HepG2 (cell line): ENCODE data around the gene OLFM2. TPM values are rescaled to one million over a fixed set of nuclear protein-coding genes. Genes with fewer than 3 reads are reported as not detected.

ENCODE experiments used
- ELF4 ChIP-seq: sonication (generic); formaldehyde crosslinking; IDR thresholded peaks from 2 replicates; pipeline ENCODE4 v1.5.0; 2020; ENCODE audit warnings: missing genetic modification reagents, mild to moderate bottlenecking, moderate library complexity, borderline replicate concordance
- EP300 ChIP-seq, 3 experiments: sonication (generic) in 1 of 3; formaldehyde crosslinking in 1 of 3; IDR thresholded peaks; 2 replicates each; pipeline versions ENCODE4 v1.5.1 to v1.6.1; 2011 to 2020; ENCODE audit warnings: low read depth in 2 of 3, low read length in 2 of 3, borderline replicate concordance in 1 of 3, improper control_type of control experiment in 1 of 3, mild to moderate bottlenecking in 1 of 3, missing genetic modification reagents in 1 of 3, moderate library complexity in 1 of 3
- FIP1L1 ChIP-seq: fragments of 200-400 bp; formaldehyde crosslinking; IDR thresholded peaks from 2 replicates; pipeline ENCODE4 v1.6.1; 2018; ENCODE audit warnings: low read depth, mild to moderate bottlenecking, low read length, moderate library complexity, borderline replicate concordance; ENCODE audit not compliant: insufficient read depth
- GFI1 ChIP-seq: sonication (generic); formaldehyde crosslinking; IDR thresholded peaks from 2 replicates; pipeline ENCODE4 v1.5.0; 2020; ENCODE audit warnings: missing genetic modification reagents, mild to moderate bottlenecking, borderline replicate concordance
- ISX ChIP-seq: sonication (generic); formaldehyde crosslinking; conservative IDR thresholded peaks from 2 replicates; pipeline ENCODE4 v1.5.0; 2020; ENCODE audit warnings: missing genetic modification reagents
- KDM2A ChIP-seq: sonication (generic); formaldehyde crosslinking; IDR thresholded peaks from 2 replicates; pipeline ENCODE4 v1.4.0; 2020; ENCODE audit warnings: low read depth, missing genetic modification reagents, borderline replicate concordance
- LBX2 ChIP-seq: sonication (generic); formaldehyde crosslinking; IDR thresholded peaks from 2 replicates; pipeline ENCODE4 v1.5.0; 2020; ENCODE audit warnings: missing genetic modification reagents, mild to moderate bottlenecking, borderline replicate concordance
- NPAS2 ChIP-seq: sonication (generic); formaldehyde crosslinking; IDR thresholded peaks from 2 replicates; pipeline ENCODE4 v1.8.0; 2022; ENCODE audit warnings: mild to moderate bottlenecking, missing genetic modification reagents, borderline replicate concordance
- TMF1 ChIP-seq: sonication (generic); formaldehyde crosslinking; IDR thresholded peaks from 2 replicates; pipeline ENCODE4 v1.8.1; 2022; ENCODE audit warnings: low read depth, missing genetic modification reagents
- TP53 ChIP-seq: sonication (generic); formaldehyde crosslinking; conservative IDR thresholded peaks from 2 replicates; pipeline ENCODE4 v1.4.0; 2020; ENCODE audit warnings: missing genetic modification reagents
- ZBTB1 ChIP-seq: sonication (generic); formaldehyde crosslinking; IDR thresholded peaks from 2 replicates; pipeline ENCODE4 v1.4.0; 2020; ENCODE audit warnings: missing genetic modification reagents, borderline replicate concordance
- ZFP41 ChIP-seq: sonication (generic); formaldehyde crosslinking; IDR thresholded peaks from 2 replicates; pipeline ENCODE4 v1.4.0; 2020; ENCODE audit warnings: mild to moderate bottlenecking, missing genetic modification reagents, borderline replicate concordance
- ZHX1 ChIP-seq: sonication (generic); formaldehyde crosslinking; IDR thresholded peaks from 2 replicates; pipeline ENCODE4 v1.8.1; 2022; ENCODE audit warnings: low read depth, mild to moderate bottlenecking, missing genetic modification reagents
- ZNF503 ChIP-seq: sonication (generic); formaldehyde crosslinking; IDR thresholded peaks from 2 replicates; pipeline ENCODE4 v1.4.0; 2020; ENCODE audit warnings: missing genetic modification reagents
- ZNF616 ChIP-seq: sonication (generic); formaldehyde crosslinking; IDR thresholded peaks from 2 replicates; pipeline ENCODE4 v1.5.0; 2020; ENCODE audit warnings: low read depth, mild to moderate bottlenecking, missing genetic modification reagents
- polyA plus RNA-seq, 8 experiments: library from polyadenylated mRNA; depleted of rRNA in 3 of 8; stranded (reverse) in 7 of 8; unstranded in 1 of 8; fragments of >200 nt; fragmentation: Illumina TruSeq in 4 of 8; extraction: Trizol in 4 of 8; gene quantifications; 2 replicates each; pipeline versions ENCODE4 v1.2.1 to v1.2.3, GENCODE V29; 2011 to 2016; ENCODE audit warnings: low read depth in 4 of 8, missing spikeins in 1 of 8, mixed read lengths in 1 of 8; ENCODE audit not compliant: insufficient read depth in 1 of 8
- total RNA-seq, 5 experiments: library from RNA; depleted of rRNA; stranded (reverse); fragments of >200 nt; fragmentation: Illumina TruSeq; extraction: Trizol; gene quantifications; 2 replicates each; pipeline ENCODE4 v1.2.3, GENCODE V29; 2016; ENCODE audit warnings: low read depth in 1 of 5
- TF ChIP-seq, protein P1 (sequence below): IDR thresholded peaks from 2 replicates; pipeline ENCODE4 v1.6.1; 2016; ENCODE audit warnings: mild to moderate bottlenecking
- TF ChIP-seq, protein P2 (sequence below): sonication (generic); formaldehyde crosslinking; IDR thresholded peaks from 2 replicates; pipeline ENCODE4 v1.4.0; 2020; ENCODE audit warnings: missing genetic modification reagents
- TF ChIP-seq, protein P3 (sequence below): sonication (generic); formaldehyde crosslinking; IDR thresholded peaks from 2 replicates; pipeline ENCODE4 v1.8.0; 2022; ENCODE audit warnings: missing genetic modification reagents, mild to moderate bottlenecking, borderline replicate concordance

Gene OLFM2
- total and polyA plus RNA-seq, 2 of the 13 experiments (the other 11 are each of a cell fraction or from before 2014, with no cell fraction given), result 0.20 to 0.51 TPM

GRCh38 chr19:9834726-9835506, 101.4 kb downstream of the OLFM2 start, which contains the start of gene PIN1 (continued):
- TF ChIP-seq ZNF503 (CRISPR knock-in tag), result no peak
- TF ChIP-seq TP53, result no peak
- TF ChIP-seq ZNF616, result no peak
- TF ChIP-seq NPAS2 (CRISPR knock-in tag), result no peak
- no peak for TF ChIP-seq ZBTB1 (CRISPR knock-in tag)
- TF ChIP-seq, protein P1, sequence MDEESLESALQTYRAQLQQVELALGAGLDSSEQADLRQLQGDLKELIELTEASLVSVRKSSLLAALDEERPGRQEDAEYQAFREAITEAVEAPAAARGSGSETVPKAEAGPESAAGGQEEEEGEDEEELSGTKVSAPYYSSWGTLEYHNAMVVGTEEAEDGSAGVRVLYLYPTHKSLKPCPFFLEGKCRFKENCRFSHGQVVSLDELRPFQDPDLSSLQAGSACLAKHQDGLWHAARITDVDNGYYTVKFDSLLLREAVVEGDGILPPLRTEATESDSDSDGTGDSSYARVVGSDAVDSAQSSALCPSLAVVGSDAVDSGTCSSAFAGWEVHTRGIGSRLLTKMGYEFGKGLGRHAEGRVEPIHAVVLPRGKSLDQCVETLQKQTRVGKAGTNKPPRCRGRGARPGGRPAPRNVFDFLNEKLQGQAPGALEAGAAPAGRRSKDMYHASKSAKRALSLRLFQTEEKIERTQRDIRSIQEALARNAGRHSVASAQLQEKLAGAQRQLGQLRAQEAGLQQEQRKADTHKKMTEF (CRISPR knock-in tag), result peak; percentile 43; the same call in 1 of the 2 replicates
- no peak for TF ChIP-seq FIP1L1
- TF ChIP-seq ZFP41 (CRISPR knock-in tag), result no peak
- no peak for TF ChIP-seq EP300 (IDR thresholded peaks at IDR 0.05; ENCODE audit: low read depth in 2 of 2, low read length in 2 of 2)
- no peak for TF ChIP-seq EP300 (CRISPR knock-in tag; IDR thresholded peaks at IDR 0.05; ENCODE audit: borderline replicate concordance)
- TF ChIP-seq TMF1, result no peak
- no peak for TF ChIP-seq LBX2 (CRISPR knock-in tag)
- TF ChIP-seq ISX, result no peak
- TF ChIP-seq, protein P2, sequence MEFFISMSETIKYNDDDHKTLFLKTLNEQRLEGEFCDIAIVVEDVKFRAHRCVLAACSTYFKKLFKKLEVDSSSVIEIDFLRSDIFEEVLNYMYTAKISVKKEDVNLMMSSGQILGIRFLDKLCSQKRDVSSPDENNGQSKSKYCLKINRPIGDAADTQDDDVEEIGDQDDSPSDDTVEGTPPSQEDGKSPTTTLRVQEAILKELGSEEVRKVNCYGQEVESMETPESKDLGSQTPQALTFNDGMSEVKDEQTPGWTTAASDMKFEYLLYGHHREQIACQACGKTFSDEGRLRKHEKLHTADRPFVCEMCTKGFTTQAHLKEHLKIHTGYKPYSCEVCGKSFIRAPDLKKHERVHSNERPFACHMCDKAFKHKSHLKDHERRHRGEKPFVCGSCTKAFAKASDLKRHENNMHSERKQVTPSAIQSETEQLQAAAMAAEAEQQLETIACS, result no peak
- TF ChIP-seq KDM2A (CRISPR knock-in tag), result peak; percentile 83
- TF ChIP-seq GFI1 (CRISPR knock-in tag), result no peak; the same call in 1 of the 2 replicates
- no peak for TF ChIP-seq ZHX1 (CRISPR knock-in tag)
- TF ChIP-seq, protein P3, sequence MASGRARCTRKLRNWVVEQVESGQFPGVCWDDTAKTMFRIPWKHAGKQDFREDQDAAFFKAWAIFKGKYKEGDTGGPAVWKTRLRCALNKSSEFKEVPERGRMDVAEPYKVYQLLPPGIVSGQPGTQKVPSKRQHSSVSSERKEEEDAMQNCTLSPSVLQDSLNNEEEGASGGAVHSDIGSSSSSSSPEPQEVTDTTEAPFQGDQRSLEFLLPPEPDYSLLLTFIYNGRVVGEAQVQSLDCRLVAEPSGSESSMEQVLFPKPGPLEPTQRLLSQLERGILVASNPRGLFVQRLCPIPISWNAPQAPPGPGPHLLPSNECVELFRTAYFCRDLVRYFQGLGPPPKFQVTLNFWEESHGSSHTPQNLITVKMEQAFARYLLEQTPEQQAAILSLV (CRISPR knock-in tag), result no peak
- TF ChIP-seq ELF4 (CRISPR knock-in tag), result no peak
